Measurements from ENCODE around the gene PPIP5K1. TPM values are rescaled to one million over a fixed set of nuclear protein-coding genes. Genes with fewer than 3 reads are reported as not detected.
"Not testable (repeated sequence)": the region's sequence is repeated elsewhere in the genome, so short reads cannot be mapped to it uniquely, and the experiment has no call there.

The PPIP5K1 gene
- total RNA-seq, 1 experiment from 2014 or later: 64.0 TPM

GRCh38 chr15:43600200-43600599 is 10.2 kb upstream of the PPIP5K1 start:
- H3K27ac Mint-ChIP-seq (ENCODE audit: low read depth, unreplicated experiment); H3K9me3 Mint-ChIP-seq (ENCODE audit: unreplicated experiment); H3K27me3 Mint-ChIP-seq (ENCODE audit: insufficient read depth, unreplicated experiment); H3K36me3 Mint-ChIP-seq (ENCODE audit: insufficient read depth, unreplicated experiment); BruUV-seq (replicated peaks); intact Hi-C loops (cut with micrococcal nuclease); H3K4me1 Mint-ChIP-seq (ENCODE audit: insufficient read depth, unreplicated experiment); DNase-seq (ENCODE audit: unreplicated experiment); CTCF ChIA-PET; POLR2A ChIA-PET; H3K4me3 Mint-ChIP-seq (ENCODE audit: unreplicated experiment): not testable (repeated sequence)

GRCh38 chr15:43599131-43599530 is 9.1 kb upstream of the PPIP5K1 start:
- BruUV-seq (replicated peaks); DNase-seq (ENCODE audit: unreplicated experiment); CTCF ChIA-PET; H3K27me3 Mint-ChIP-seq (ENCODE audit: insufficient read depth, unreplicated experiment); H3K36me3 Mint-ChIP-seq (ENCODE audit: insufficient read depth, unreplicated experiment); H3K4me1 Mint-ChIP-seq (ENCODE audit: insufficient read depth, unreplicated experiment); H3K4me3 Mint-ChIP-seq (ENCODE audit: unreplicated experiment); POLR2A ChIA-PET; H3K27ac Mint-ChIP-seq (ENCODE audit: low read depth, unreplicated experiment); H3K9me3 Mint-ChIP-seq (ENCODE audit: unreplicated experiment); intact Hi-C loops (cut with micrococcal nuclease): not testable (repeated sequence)

- DNase-seq (ENCODE audit: unreplicated experiment); H3K27me3 Mint-ChIP-seq (ENCODE audit: insufficient read depth, unreplicated experiment); H3K36me3 Mint-ChIP-seq (ENCODE audit: insufficient read depth, unreplicated experiment); CTCF ChIA-PET; H3K27ac Mint-ChIP-seq (ENCODE audit: low read depth, unreplicated experiment); H3K4me1 Mint-ChIP-seq (ENCODE audit: insufficient read depth, unreplicated experiment); H3K9me3 Mint-ChIP-seq (ENCODE audit: unreplicated experiment); H3K4me3 Mint-ChIP-seq (ENCODE audit: unreplicated experiment); intact Hi-C loops (cut with micrococcal nuclease); POLR2A ChIA-PET: not testable (repeated sequence)
- BruUV-seq (replicated peaks): TSS peak; percentile 88
Measured at GRCh38 chr15:43593328-43594190, 3.6 kb upstream of the PPIP5K1 start, which contains the start of gene CKMT1B. TSS of gene CKMT1B (plus strand) at chr15:43594027. CDS start at chr15:43594219, 192 bp downstream.

GRCh38 chr15:43592841-43593240 is 2.8 kb upstream of the PPIP5K1 start:
- DNase-seq (ENCODE audit: unreplicated experiment); POLR2A ChIA-PET; H3K4me3 Mint-ChIP-seq (ENCODE audit: unreplicated experiment); intact Hi-C loops (cut with micrococcal nuclease); CTCF ChIA-PET; BruUV-seq (replicated peaks); H3K27ac Mint-ChIP-seq (ENCODE audit: low read depth, unreplicated experiment); H3K36me3 Mint-ChIP-seq (ENCODE audit: insufficient read depth, unreplicated experiment); H3K4me1 Mint-ChIP-seq (ENCODE audit: insufficient read depth, unreplicated experiment); H3K9me3 Mint-ChIP-seq (ENCODE audit: unreplicated experiment); H3K27me3 Mint-ChIP-seq (ENCODE audit: insufficient read depth, unreplicated experiment): not testable (repeated sequence)

GRCh38 chr15:43574607-43575006 is 15.4 kb downstream of the PPIP5K1 start:
- intact Hi-C loops (cut with micrococcal nuclease); H3K9me3 Mint-ChIP-seq (ENCODE audit: unreplicated experiment); CTCF ChIA-PET; POLR2A ChIA-PET; H3K4me3 Mint-ChIP-seq (ENCODE audit: unreplicated experiment); H3K36me3 Mint-ChIP-seq (ENCODE audit: insufficient read depth, unreplicated experiment); H3K4me1 Mint-ChIP-seq (ENCODE audit: insufficient read depth, unreplicated experiment); H3K27ac Mint-ChIP-seq (ENCODE audit: low read depth, unreplicated experiment); BruUV-seq (replicated peaks); DNase-seq (ENCODE audit: unreplicated experiment); H3K27me3 Mint-ChIP-seq (ENCODE audit: insufficient read depth, unreplicated experiment): not testable (repeated sequence)

GRCh38 chr15:43566615-43567014 is 23.4 kb downstream of the PPIP5K1 start:
- not testable (repeated sequence) for BruUV-seq (replicated peaks); H3K4me3 Mint-ChIP-seq (ENCODE audit: unreplicated experiment); H3K27ac Mint-ChIP-seq (ENCODE audit: low read depth, unreplicated experiment)

GRCh38 chr15:43563793-43564192 is 26.2 kb downstream of the PPIP5K1 start:
- H3K27ac Mint-ChIP-seq (ENCODE audit: low read depth, unreplicated experiment); H3K27me3 Mint-ChIP-seq (ENCODE audit: insufficient read depth, unreplicated experiment); H3K4me1 Mint-ChIP-seq (ENCODE audit: insufficient read depth, unreplicated experiment); H3K9me3 Mint-ChIP-seq (ENCODE audit: unreplicated experiment); POLR2A ChIA-PET; DNase-seq (ENCODE audit: unreplicated experiment); H3K4me3 Mint-ChIP-seq (ENCODE audit: unreplicated experiment); CTCF ChIA-PET; H3K36me3 Mint-ChIP-seq (ENCODE audit: insufficient read depth, unreplicated experiment); BruUV-seq (replicated peaks); intact Hi-C loops (cut with micrococcal nuclease): not testable (repeated sequence)

More at GRCh38 chr15:43566615-43567014, 23.4 kb downstream of the PPIP5K1 start:
- intact Hi-C loops (cut with micrococcal nuclease); POLR2A ChIA-PET; H3K4me1 Mint-ChIP-seq (ENCODE audit: insufficient read depth, unreplicated experiment); H3K27me3 Mint-ChIP-seq (ENCODE audit: insufficient read depth, unreplicated experiment); H3K9me3 Mint-ChIP-seq (ENCODE audit: unreplicated experiment); H3K36me3 Mint-ChIP-seq (ENCODE audit: insufficient read depth, unreplicated experiment); DNase-seq (ENCODE audit: unreplicated experiment); CTCF ChIA-PET: not testable (repeated sequence)

GRCh38 chr15:43562753-43563152 is 27.3 kb downstream of the PPIP5K1 start:
- H3K4me3 Mint-ChIP-seq (ENCODE audit: unreplicated experiment); DNase-seq (ENCODE audit: unreplicated experiment); H3K9me3 Mint-ChIP-seq (ENCODE audit: unreplicated experiment); intact Hi-C loops (cut with micrococcal nuclease); CTCF ChIA-PET; BruUV-seq (replicated peaks); POLR2A ChIA-PET; H3K4me1 Mint-ChIP-seq (ENCODE audit: insufficient read depth, unreplicated experiment); H3K27ac Mint-ChIP-seq (ENCODE audit: low read depth, unreplicated experiment); H3K36me3 Mint-ChIP-seq (ENCODE audit: insufficient read depth, unreplicated experiment); H3K27me3 Mint-ChIP-seq (ENCODE audit: insufficient read depth, unreplicated experiment): not testable (repeated sequence)
